Measurements from ENCODE around the gene AFF3. TPM values are rescaled to one million over a fixed set of nuclear protein-coding genes. Genes with fewer than 3 reads are reported as not detected.

Gene AFF3
- total and polyA plus RNA-seq, 2 of the 13 experiments (the other 11 are each of a cell fraction or from before 2014, with no cell fraction given): not detected

- Histone ChIP-seq H3K9me3 (ENCODE audit: low read length) (no peaks in the 10 kb centered on the region), H3K27ac (ENCODE audit: extremely low read length, insufficient read depth, low read length) (no peak overlapping the region), H3K4me1 (ENCODE audit: insufficient read depth, low read length) (no peaks in the 10 kb centered on the region), H3K9ac (ENCODE audit: insufficient read depth, low read depth, low read length) (no peak overlapping the region), H3K36me3 (replicated peaks in 1 of 2; ENCODE audit: control insufficient read depth in 1 of 2, insufficient read depth in 2 of 2, low read length in 2 of 2) (no peaks in the 10 kb centered on the region), H3K4me2 (ENCODE audit: low read depth, low read length) (no peak overlapping the region), H2AFZ (ENCODE audit: low read length) (no peak overlapping the region), H3K79me2 (ENCODE audit: insufficient read depth, low read length) (no peaks in the 10 kb centered on the region), H3K27me3 (ENCODE audit: control insufficient read depth in 1 of 2, insufficient read depth in 2 of 2, low read length in 2 of 2) (no peaks in the 10 kb centered on the region; a peak in 1 of 5 replicates), H4K20me1 (ENCODE audit: insufficient read depth, low read length) (no peaks in the 10 kb centered on the region), H3K4me3 (replicated peaks in 1 of 3; ENCODE audit: insufficient read depth in 1 of 3, low read depth in 2 of 3, low read length in 3 of 3) (no peak overlapping the region)
- FAIRE-seq (no peak), DNase-seq (ENCODE audit: low spot score) (no peak), ATAC-seq (no peak)
- WGBS (ENCODE audit: low lambda C conversion rate): 69% methylated on average over 4 of the region's 4 CpGs
- ChIA-PET CTCF (ENCODE audit: low intra/inter-chr PET ratio, low total read pairs) (no interaction called here), POLR2A (no interaction called here)
- no TSS peak for BruUV-seq (replicated peaks)
- intact Hi-C loops (cut with micrococcal nuclease; ENCODE audit: unreplicated experiment): no loop called here
- TF ChIP-seq SYNCRIP (IDR thresholded peaks at IDR 0.05; ENCODE audit: insufficient read depth, low read depth, low read length) (no peak), FIP1L1 (IDR thresholded peaks at IDR 0.05; ENCODE audit: borderline replicate concordance, insufficient read depth, low read depth, low read length) (no peak), BRD4 (CRISPR knock-in tag; IDR thresholded peaks at IDR 0.05) (no peak), MLX (CRISPR knock-in tag; IDR thresholded peaks at IDR 0.05) (no peak), TEF (CRISPR knock-in tag; IDR thresholded peaks at IDR 0.05) (no peak), TRIM24 (CRISPR knock-in tag; IDR thresholded peaks at IDR 0.05) (no peak), PRMT3 (CRISPR knock-in tag; IDR thresholded peaks at IDR 0.05; ENCODE audit: borderline replicate concordance, low read depth) (no peak), GATA4 (IDR thresholded peaks at IDR 0.05; ENCODE audit: borderline replicate concordance, low read depth) (no peak), NFKBIZ (CRISPR knock-in tag; IDR thresholded peaks at IDR 0.05) (no peak), ARNT2 (CRISPR knock-in tag; IDR thresholded peaks at IDR 0.05; ENCODE audit: low read depth) (no peak), TARDBP (CRISPR knock-in tag; IDR thresholded peaks at IDR 0.05) (no peak)
- TF ChIP-seq, protein P1, sequence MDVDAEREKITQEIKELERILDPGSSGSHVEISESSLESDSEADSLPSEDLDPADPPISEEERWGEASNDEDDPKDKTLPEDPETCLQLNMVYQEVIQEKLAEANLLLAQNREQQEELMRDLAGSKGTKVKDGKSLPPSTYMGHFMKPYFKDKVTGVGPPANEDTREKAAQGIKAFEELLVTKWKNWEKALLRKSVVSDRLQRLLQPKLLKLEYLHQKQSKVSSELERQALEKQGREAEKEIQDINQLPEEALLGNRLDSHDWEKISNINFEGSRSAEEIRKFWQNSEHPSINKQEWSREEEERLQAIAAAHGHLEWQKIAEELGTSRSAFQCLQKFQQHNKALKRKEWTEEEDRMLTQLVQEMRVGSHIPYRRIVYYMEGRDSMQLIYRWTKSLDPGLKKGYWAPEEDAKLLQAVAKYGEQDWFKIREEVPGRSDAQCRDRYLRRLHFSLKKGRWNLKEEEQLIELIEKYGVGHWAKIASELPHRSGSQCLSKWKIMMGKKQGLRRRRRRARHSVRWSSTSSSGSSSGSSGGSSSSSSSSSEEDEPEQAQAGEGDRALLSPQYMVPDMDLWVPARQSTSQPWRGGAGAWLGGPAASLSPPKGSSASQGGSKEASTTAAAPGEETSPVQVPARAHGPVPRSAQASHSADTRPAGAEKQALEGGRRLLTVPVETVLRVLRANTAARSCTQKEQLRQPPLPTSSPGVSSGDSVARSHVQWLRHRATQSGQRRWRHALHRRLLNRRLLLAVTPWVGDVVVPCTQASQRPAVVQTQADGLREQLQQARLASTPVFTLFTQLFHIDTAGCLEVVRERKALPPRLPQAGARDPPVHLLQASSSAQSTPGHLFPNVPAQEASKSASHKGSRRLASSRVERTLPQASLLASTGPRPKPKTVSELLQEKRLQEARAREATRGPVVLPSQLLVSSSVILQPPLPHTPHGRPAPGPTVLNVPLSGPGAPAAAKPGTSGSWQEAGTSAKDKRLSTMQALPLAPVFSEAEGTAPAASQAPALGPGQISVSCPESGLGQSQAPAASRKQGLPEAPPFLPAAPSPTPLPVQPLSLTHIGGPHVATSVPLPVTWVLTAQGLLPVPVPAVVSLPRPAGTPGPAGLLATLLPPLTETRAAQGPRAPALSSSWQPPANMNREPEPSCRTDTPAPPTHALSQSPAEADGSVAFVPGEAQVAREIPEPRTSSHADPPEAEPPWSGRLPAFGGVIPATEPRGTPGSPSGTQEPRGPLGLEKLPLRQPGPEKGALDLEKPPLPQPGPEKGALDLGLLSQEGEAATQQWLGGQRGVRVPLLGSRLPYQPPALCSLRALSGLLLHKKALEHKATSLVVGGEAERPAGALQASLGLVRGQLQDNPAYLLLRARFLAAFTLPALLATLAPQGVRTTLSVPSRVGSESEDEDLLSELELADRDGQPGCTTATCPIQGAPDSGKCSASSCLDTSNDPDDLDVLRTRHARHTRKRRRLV (CRISPR knock-in tag; IDR thresholded peaks at IDR 0.05): no peak
- TF ChIP-seq, protein P2, sequence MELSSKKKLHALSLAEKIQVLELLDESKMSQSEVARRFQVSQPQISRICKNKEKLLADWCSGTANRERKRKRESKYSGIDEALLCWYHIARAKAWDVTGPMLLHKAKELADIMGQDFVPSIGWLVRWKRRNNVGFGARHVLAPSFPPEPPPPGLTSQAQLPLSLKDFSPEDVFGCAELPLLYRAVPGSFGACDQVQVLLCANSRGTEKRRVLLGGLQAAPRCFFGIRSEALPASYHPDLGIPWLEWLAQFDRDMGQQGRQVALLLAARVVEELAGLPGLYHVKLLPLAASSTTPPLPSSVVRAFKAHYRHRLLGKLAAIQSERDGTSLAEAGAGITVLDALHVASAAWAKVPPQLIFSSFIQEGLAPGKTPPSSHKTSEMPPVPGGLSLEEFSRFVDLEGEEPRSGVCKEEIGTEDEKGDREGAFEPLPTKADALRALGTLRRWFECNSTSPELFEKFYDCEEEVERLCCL (CRISPR knock-in tag; IDR thresholded peaks at IDR 0.05; ENCODE audit: borderline replicate concordance): no peak
- in situ Hi-C loops (cut with HindIII; ENCODE audit: extremely low pct_ligation_motif_present, low pct_unique_long_range_greater_than_20kb): loop anchor here (10.0 kb wide), 1 partner anchor 435 kb away; no protein-coding TSS in a partner anchor
Observed at GRCh38 chr2:99810225-99810624, 332.2 kb downstream of the AFF3 start.

All from HepG2 (cell line).